M059J (cell line): ENCODE measurements around the gene GAB2. TPM values are rescaled to one million over a fixed set of nuclear protein-coding genes. Genes with fewer than 3 reads are reported as not detected.

Source experiments
- DNase-seq: peaks from one replicate; pipeline ENCODE4 v3.0.0-alpha.2; 2012; ENCODE audit warnings: low read depth
- total RNA-seq: library from RNA; depleted of rRNA; stranded (reverse); fragments of >200 nt; shearing (Covaris generic); gene quantifications from 2 replicates; pipeline ENCODE4 v1.2.3, GENCODE V29; 2014

Gene GAB2
- total RNA-seq, 1 experiment from 2014 or later = 2.9 TPM

- DNase-seq = no peak
Measured at GRCh38 chr11:78207532-78208256, 209.9 kb downstream of the GAB2 start.

GRCh38 chr11:78205691-78206090 is 211.9 kb downstream of the GAB2 start:
- no peak for DNase-seq

- DNase-seq = no peak
Measured at GRCh38 chr11:78205256-78205655, 212.4 kb downstream of the GAB2 start.

GRCh38 chr11:78203184-78203583 is 214.4 kb downstream of the GAB2 start:
- DNase-seq = no peak

GRCh38 chr11:78202733-78203167 is 214.9 kb downstream of the GAB2 start:
- no peak for DNase-seq

- DNase-seq = no peak
Measured at GRCh38 chr11:78201096-78201818, 216.4 kb downstream of the GAB2 start.

- no peak for DNase-seq
Measured at GRCh38 chr11:78200553-78200952, 217.1 kb downstream of the GAB2 start.

GRCh38 chr11:78200061-78200460 is 217.6 kb downstream of the GAB2 start:
- no peak for DNase-seq

GRCh38 chr11:78199653-78200015 is 218.0 kb downstream of the GAB2 start:
- DNase-seq = no peak

- DNase-seq = no peak
Measured at GRCh38 chr11:78199015-78199652, 218.5 kb downstream of the GAB2 start.

- no peak for DNase-seq
Measured at GRCh38 chr11:78197816-78198215, 219.8 kb downstream of the GAB2 start.

GRCh38 chr11:78196661-78197091 is 220.9 kb downstream of the GAB2 start:
- DNase-seq = no peak

- no peak for DNase-seq
Measured at GRCh38 chr11:78195917-78196560, 221.6 kb downstream of the GAB2 start.

GRCh38 chr11:78194490-78194889 is 223.1 kb downstream of the GAB2 start:
- DNase-seq = no peak

- no peak for DNase-seq
Measured at GRCh38 chr11:78193806-78194205, 223.8 kb downstream of the GAB2 start.

GRCh38 chr11:78192911-78193351 is 224.7 kb downstream of the GAB2 start:
- DNase-seq = no peak

GRCh38 chr11:78192223-78192719 is 225.3 kb downstream of the GAB2 start:
- DNase-seq = no peak

- DNase-seq = no peak
Measured at GRCh38 chr11:78190871-78191538, 226.6 kb downstream of the GAB2 start.

GRCh38 chr11:78190374-78190773 is 227.2 kb downstream of the GAB2 start:
- DNase-seq = no peak

GRCh38 chr11:78189851-78190250 is 227.8 kb downstream of the GAB2 start:
- no peak for DNase-seq

GRCh38 chr11:78189174-78189724 is 228.4 kb downstream of the GAB2 start:
- no peak for DNase-seq
